H1 (cell line): ENCODE measurements around the gene TARDBP.

ENCODE experiments used
- CBX5 ChIP-seq: fragments of 300-800, 300-1000 bp; sonication (generic); IDR thresholded peaks from 2 replicates; pipeline ENCODE4 v1.7.1; 2016; ENCODE audit warnings: antibody characterized with exemption, low read length, low read depth
- CEBPB ChIP-seq: IDR thresholded peaks from 2 replicates; pipeline ENCODE4 v1.6.1; 2012; ENCODE audit warnings: low read depth, low read length
- EZH2 ChIP-seq: fragments of 200-600 bp; sonication (generic); IDR thresholded peaks from 2 replicates; pipeline ENCODE4 v1.7.1; 2012; ENCODE audit warnings: low read depth, mild to moderate bottlenecking, moderate library complexity, low read length, inconsistent platforms; ENCODE audit not compliant: severe bottlenecking
- SIN3A ChIP-seq, 2 experiments: IDR thresholded peaks in 1 of 2; conservative IDR thresholded peaks in 1 of 2; 2 replicates each; pipeline ENCODE4 v1.6.1; 2011 to 2012; ENCODE audit warnings: low read length in 2 of 2, improper control_type of control experiment in 1 of 2, low read depth in 1 of 2, mild to moderate bottlenecking in 1 of 2
- SP1 ChIP-seq: IDR thresholded peaks from 2 replicates; pipeline ENCODE4 v1.6.1; 2011; ENCODE audit warnings: low read depth, low read length
- SP4 ChIP-seq: IDR thresholded peaks from 2 replicates; pipeline ENCODE4 v1.6.1; 2012; ENCODE audit warnings: low read length, inconsistent platforms
- TAF1 ChIP-seq: IDR thresholded peaks from 2 replicates; pipeline ENCODE4 v1.6.1; 2011; ENCODE audit warnings: mild to moderate bottlenecking, low read depth, low read length
- TF ChIP-seq, protein P1 (sequence below): IDR thresholded peaks from 2 replicates; pipeline ENCODE4 v1.6.1; 2011; ENCODE audit warnings: low read length, improper control_type of control experiment

DNA sequence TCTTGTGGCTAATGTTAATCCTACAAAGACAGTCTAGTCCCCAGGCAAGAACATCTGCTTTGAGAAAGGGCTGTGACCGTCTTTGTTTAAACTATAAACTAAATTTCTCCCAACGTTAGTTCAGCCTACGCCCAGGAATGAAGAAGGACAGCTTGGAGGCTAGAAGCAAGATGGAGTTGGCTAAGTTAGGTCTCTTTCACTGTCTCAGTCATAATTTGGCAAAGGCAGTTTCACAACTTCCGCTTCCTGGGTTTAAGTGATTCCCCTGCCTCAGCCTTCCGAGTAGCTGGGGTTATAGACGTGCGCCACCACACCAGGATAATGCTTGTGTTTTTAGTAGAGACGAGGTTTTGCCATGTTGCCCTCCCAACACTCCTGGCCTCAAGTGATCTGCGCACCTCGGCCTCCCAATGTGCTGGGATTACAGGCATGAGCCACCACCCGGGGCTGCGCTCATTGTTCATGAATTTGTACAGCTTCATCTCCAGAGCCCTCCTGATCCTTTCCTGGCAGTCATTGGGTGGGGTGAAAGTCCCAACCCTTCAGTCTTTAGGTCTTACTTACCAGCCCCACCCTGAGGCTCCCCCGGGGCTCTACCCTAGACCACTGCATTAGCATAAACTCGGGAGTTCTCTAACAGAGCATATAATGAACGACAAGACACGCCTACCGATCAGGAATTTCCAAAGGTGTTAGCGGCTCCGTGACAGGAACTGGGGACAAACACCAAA lies 39.5 kb downstream of the TARDBP start:
- no peak for TF ChIP-seq CEBPB
- TF ChIP-seq EZH2, result no peak
- no peak for TF ChIP-seq SP4
- no peak for TF ChIP-seq CBX5
- TF ChIP-seq SP1, result no peak
- TF ChIP-seq, protein P1, sequence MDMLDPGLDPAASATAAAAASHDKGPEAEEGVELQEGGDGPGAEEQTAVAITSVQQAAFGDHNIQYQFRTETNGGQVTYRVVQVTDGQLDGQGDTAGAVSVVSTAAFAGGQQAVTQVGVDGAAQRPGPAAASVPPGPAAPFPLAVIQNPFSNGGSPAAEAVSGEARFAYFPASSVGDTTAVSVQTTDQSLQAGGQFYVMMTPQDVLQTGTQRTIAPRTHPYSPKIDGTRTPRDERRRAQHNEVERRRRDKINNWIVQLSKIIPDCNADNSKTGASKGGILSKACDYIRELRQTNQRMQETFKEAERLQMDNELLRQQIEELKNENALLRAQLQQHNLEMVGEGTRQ, result no peak
- no peak for TF ChIP-seq SIN3A (conservative IDR thresholded peaks at IDR 0.05 in 1 of 2, IDR thresholded peaks at IDR 0.05 in 1 of 2; ENCODE audit: low read depth in 1 of 2, low read length in 2 of 2)
- no peak for TF ChIP-seq TAF1
